IMR-90 (cell line): ENCODE measurements around the gene NKAIN4. TPM values are rescaled to one million over a fixed set of nuclear protein-coding genes. Genes with fewer than 3 reads are reported as not detected.

Experiments used
- ATAC-seq: fragments of 200-7000 bp; cut with Tn5 transposase; 2 replicates; pipeline ENCODE4 v1.9.1; 2020; ENCODE audit warnings: low read depth, mild to moderate bottlenecking, moderate library complexity
- BruUV-seq: library from RNA; stranded (reverse); fragments of 400-500 nt; replicated peaks from 2 replicates; lab custom pipeline; 2021; lab: Mats Ljungman, UMichigan
- CTCF ChIA-PET: fragments of 300-600 bp; formaldehyde crosslinking; extraction: SDS; loops from one replicate; lab custom pipeline; 2021; ENCODE audit warnings: antibody characterized with exemption; lab: Yijun Ruan, JAX
- POLR2A ChIA-PET: fragments of 300-600 bp; sonication (Branson Sonifier 250); formaldehyde crosslinking; loops from one replicate; lab custom pipeline; 2022; ENCODE audit warnings: antibody characterized with exemption; ENCODE audit not compliant: unreplicated experiment; lab: Charles Lee
- DNase-seq: peaks from one replicate; pipeline ENCODE4 v3.0.0; 2013
- H2AFZ ChIP-seq: replicated peaks from 2 replicates; pipeline ENCODE3; 2013; ENCODE audit warnings: low read length, mild to moderate bottlenecking; ENCODE audit not compliant: poor library complexity
- H2AK5ac ChIP-seq: 2 replicates; pipeline ENCODE4 v1.6.1; 2013; ENCODE audit warnings: low read depth, low read length, inconsistent platforms
- H2AK9ac ChIP-seq: replicated peaks from 2 replicates; pipeline ENCODE3; 2013; ENCODE audit warnings: mild to moderate bottlenecking, low read depth, low read length, moderate library complexity; ENCODE audit not compliant: poor library complexity
- H2BK120ac ChIP-seq: 2 replicates; pipeline ENCODE4 v1.6.1; 2013; ENCODE audit warnings: low read depth, low read length, inconsistent platforms
- H2BK15ac ChIP-seq: 3 replicates; pipeline ENCODE4 v1.6.1; 2013; ENCODE audit warnings: low read depth, low read length, inconsistent platforms
- H2BK20ac ChIP-seq: 2 replicates; pipeline ENCODE4 v1.6.1; 2013; ENCODE audit warnings: low read depth, mild to moderate bottlenecking, inconsistent platforms, low read length, moderate library complexity
- H2BK5ac ChIP-seq: 2 replicates; pipeline ENCODE4 v1.6.1; 2013; ENCODE audit warnings: mild to moderate bottlenecking, low read depth, low read length, inconsistent platforms; ENCODE audit not compliant: poor library complexity, severe bottlenecking
- H3K14ac ChIP-seq: replicated peaks from 2 replicates; pipeline ENCODE4 v1.6.1; 2013; ENCODE audit warnings: low read depth, low read length, inconsistent platforms
- H3K18ac ChIP-seq: 2 replicates; pipeline ENCODE4 v1.6.1; 2013; ENCODE audit warnings: low read depth, low read length, control low read depth
- H3K23ac ChIP-seq: 2 replicates; pipeline ENCODE4 v1.6.1; 2013; ENCODE audit warnings: low read depth, low read length, inconsistent platforms
- H3K27ac ChIP-seq: 2 replicates; pipeline ENCODE4 v1.5.1; 2013; ENCODE audit warnings: mild to moderate bottlenecking, control low read depth, low read length; ENCODE audit not compliant: insufficient read depth
- H3K27me3 ChIP-seq: 2 replicates; pipeline ENCODE4 v1.6.1; 2013; ENCODE audit warnings: low read length; ENCODE audit not compliant: control insufficient read depth, insufficient read depth
- H3K36me3 ChIP-seq: 2 replicates; pipeline ENCODE4 v1.6.1; 2013; ENCODE audit warnings: low read length, mixed read lengths; ENCODE audit not compliant: control insufficient read depth, insufficient read depth
- H3K4ac ChIP-seq: 2 replicates; pipeline ENCODE4 v1.6.1; 2013; ENCODE audit warnings: low read depth, low read length, inconsistent platforms
- H3K4me1 ChIP-seq: 2 replicates; pipeline ENCODE4 v1.6.1; 2013; ENCODE audit warnings: low read length, mixed read lengths; ENCODE audit not compliant: control insufficient read depth, insufficient read depth
- H3K4me2 ChIP-seq: 2 replicates; pipeline ENCODE4 v1.6.1; 2013; ENCODE audit warnings: low read depth, mild to moderate bottlenecking, control low read depth, low read length, moderate library complexity
- H3K4me3 ChIP-seq: 2 replicates; pipeline ENCODE4 v1.5.1; 2013; ENCODE audit warnings: low read depth, mild to moderate bottlenecking, control low read depth, low read length, moderate library complexity; ENCODE audit not compliant: insufficient read depth
- H3K56ac ChIP-seq: 2 replicates; pipeline ENCODE4 v1.6.1; 2013; ENCODE audit warnings: low read length, inconsistent platforms; ENCODE audit not compliant: insufficient read depth; ENCODE audit errors: extremely low read depth
- H3K79me1 ChIP-seq, 2 experiments: 2 replicates each; pipeline ENCODE4 v1.6.1; 2013; ENCODE audit warnings: low read length in 2 of 2, inconsistent platforms in 1 of 2, low read depth in 1 of 2
- H3K9ac ChIP-seq: 2 replicates; pipeline ENCODE4 v1.6.1; 2013; ENCODE audit warnings: low read depth, low read length, control low read depth
- H3K9me1 ChIP-seq: 2 replicates; pipeline ENCODE4 v1.6.1; 2013; ENCODE audit warnings: low read length, inconsistent platforms; ENCODE audit not compliant: insufficient read depth
- H3K9me3 ChIP-seq: 2 replicates; pipeline ENCODE4 v1.6.1; 2013; ENCODE audit warnings: low read length; ENCODE audit not compliant: control insufficient read depth, insufficient read depth
- H4K20me1 ChIP-seq: 2 replicates; pipeline ENCODE4 v1.6.1; 2013; ENCODE audit warnings: low read length, inconsistent platforms; ENCODE audit not compliant: insufficient read depth
- H4K5ac ChIP-seq: 2 replicates; pipeline ENCODE4 v1.6.1; 2013; ENCODE audit warnings: mild to moderate bottlenecking, low read depth, low read length, control low read depth
- H4K8ac ChIP-seq, 2 experiments: 2 replicates each; pipeline ENCODE4 v1.6.1; 2013; ENCODE audit warnings: low read depth in 2 of 2, low read length in 2 of 2, control low read depth in 1 of 2, inconsistent platforms in 1 of 2
- H4K91ac ChIP-seq: 2 replicates; pipeline ENCODE4 v1.6.1; 2013; ENCODE audit warnings: low read depth, low read length, inconsistent platforms; ENCODE audit not compliant: insufficient read depth
- CEBPB ChIP-seq: IDR thresholded peaks from 2 replicates; pipeline ENCODE4 v1.6.1; 2012; ENCODE audit warnings: low read depth, low read length, improper control_type of control experiment
- CHD1 ChIP-seq: IDR thresholded peaks from 2 replicates; pipeline ENCODE4 v1.6.1; 2012; ENCODE audit warnings: low read depth, low read length, improper control_type of control experiment
- CTCF ChIP-seq: conservative IDR thresholded peaks from 2 replicates; pipeline ENCODE4 v1.5.1; 2012; ENCODE audit warnings: mild to moderate bottlenecking, low read depth, low read length, improper control_type of control experiment
- ELK1 ChIP-seq: fragments of 150-350 bp; IDR thresholded peaks from 2 replicates; pipeline ENCODE4 v1.6.1; 2016; ENCODE audit warnings: low read depth, mild to moderate bottlenecking, low read length, moderate library complexity, borderline replicate concordance
- MAFK ChIP-seq: IDR thresholded peaks from 2 replicates; pipeline ENCODE4 v1.6.1; 2012; ENCODE audit warnings: low read depth, low read length, improper control_type of control experiment
- MXI1 ChIP-seq: IDR thresholded peaks from 2 replicates; pipeline ENCODE4 v1.6.1; 2012; ENCODE audit warnings: low read depth, mild to moderate bottlenecking, low read length, moderate library complexity, borderline replicate concordance
- NFE2L2 ChIP-seq: fragments of 150-350 bp; IDR thresholded peaks from 2 replicates; pipeline ENCODE4 v1.6.1; 2016; ENCODE audit warnings: low read depth, mild to moderate bottlenecking, low read length
- RAD21 ChIP-seq: IDR thresholded peaks from 2 replicates; pipeline ENCODE4 v1.6.1; 2012; ENCODE audit warnings: low read length, improper control_type of control experiment
- RCOR1 ChIP-seq: IDR thresholded peaks from 2 replicates; pipeline ENCODE4 v1.6.1; 2012; ENCODE audit warnings: mild to moderate bottlenecking, low read length, improper control_type of control experiment; ENCODE audit not compliant: insufficient replicate concordance
- RFX5 ChIP-seq: IDR thresholded peaks from 2 replicates; pipeline ENCODE4 v1.8.0; 2012; ENCODE audit warnings: low read depth, mild to moderate bottlenecking, low read length, moderate library complexity
- WGBS, 2 experiments: methylation state at CpG; one replicate each; pipeline versions ENCODE4 v1.1.5 to v1.1.7; 2013; ENCODE audit warnings: missing lambda C conversion rate in 2 of 2; ENCODE audit not compliant: insufficient read length in 1 of 2; ENCODE audit errors: extremely low coverage in 2 of 2; 5-methylcytosine and 5-hydroxymethylcytosine counted together
- dilution Hi-C: fragments of 300-500 bp; cut with HindIII; formaldehyde crosslinking; loops from one replicate; pipeline ENCODE4 v1.14.3; 2018; ENCODE audit warnings: low sequenced_read_pairs; ENCODE audit not compliant: unreplicated experiment
- in situ Hi-C: fragments of 300-500 bp; cut with MboI; formaldehyde crosslinking; loops from 3 replicates; pipeline ENCODE4 v1.14.3; 2019; ENCODE audit warnings: low sequenced_read_pairs, inconsistent platforms, mixed read lengths
- intact Hi-C: fragments of 100-400 bp; cut with micrococcal nuclease; formaldehyde crosslinking; loops from 2 replicates; pipeline ENCODE4 v1.10.0; 2022
- polyA plus RNA-seq, 3 experiments: library from polyadenylated mRNA; depleted of rRNA; stranded (reverse); fragments of >200 nt; gene quantifications; 2 replicates each; pipeline ENCODE4 v1.2.3, GENCODE V29; 2012; ENCODE audit warnings: low replicate concordance in 1 of 3
- total RNA-seq: library from RNA; depleted of rRNA; stranded (reverse); fragments of >200 nt; gene quantifications from 2 replicates; pipeline ENCODE4 v1.2.3, GENCODE V29; 2012

Gene NKAIN4
- total and polyA plus RNA-seq, 2 of the 4 experiments (the other 2 are of a cell fraction) = not detected

GRCh38 chr20:63262836-63263235 lies 8.6 kb upstream of the NKAIN4 start:
- Histone ChIP-seq H4K5ac (no peak overlapping the region), H3K4me3 (no peak overlapping the region), H3K9me1 (no peaks in the 10 kb centered on the region), H2BK120ac (no peak overlapping the region), H2BK20ac (no peak overlapping the region), H3K4me1 (no peaks in the 10 kb centered on the region; the same call in 1 of the 2 replicates), H3K27ac (no peak overlapping the region), H3K9me3 (peaks cover 2% of the 10 kb centered on the region; the same call in 1 of the 2 replicates), H4K91ac (no peak overlapping the region), H2AFZ (no peak overlapping the region), H2BK15ac (no peak overlapping the region), H2BK5ac (no peak overlapping the region), H3K18ac (no peak overlapping the region), H3K4ac (no peak overlapping the region), H3K9ac (no peak overlapping the region), H3K14ac (no peak overlapping the region), H2AK5ac (no peak overlapping the region), H3K36me3 (no peaks in the 10 kb centered on the region), H4K20me1 (no peaks in the 10 kb centered on the region; the same call in 1 of the 2 replicates), H4K8ac (no peak overlapping the region), H2AK9ac (no peak overlapping the region), H3K23ac (no peak overlapping the region), H3K4me2 (no peak overlapping the region), H3K27me3 (peaks cover 75% of the 10 kb centered on the region), H3K56ac (no peak overlapping the region), H3K79me1 (no peaks in the 10 kb centered on the region)
- ChIA-PET CTCF (no interaction called here), POLR2A (no interaction called here)
- dilution Hi-C loops = no loop called here
- in situ Hi-C loops = no loop called here
- DNase-seq (no peak), ATAC-seq (no peak)
- intact Hi-C loops = no loop called here
- BruUV-seq = no TSS peak
- 83% methylated on average over 4 of the region's 9 CpGs; no CpG with 5 or more reads in 1 of the 2 experiments for WGBS, 2 experiments
- TF ChIP-seq RCOR1 (no peak), CTCF (no peak), MXI1 (no peak), MAFK (no peak), CHD1 (no peak), ELK1 (no peak), RFX5 (no peak), RAD21 (no peak), NFE2L2 (no peak), CEBPB (no peak)
